A673 (cell line): ENCODE results near the gene PDE4DIP.
"Not testable (repeated sequence)": the region's sequence is repeated elsewhere in the genome, so short reads cannot be mapped to it uniquely, and the experiment has no call there.

Experiments
- EZH2 ChIP-seq: fragments of 200-600 bp; sonication (generic); IDR thresholded peaks from 2 replicates; pipeline ENCODE4 v1.6.1; 2017; ENCODE audit warnings: borderline replicate concordance, low read depth, mild to moderate bottlenecking, mixed read lengths, antibody characterized with exemption, low read length; ENCODE audit not compliant: poor library complexity, severe bottlenecking
- TF ChIP-seq, protein P1 (sequence below): fragments of 300-800, 200-600 bp; sonication (generic); conservative IDR thresholded peaks from 2 replicates; pipeline ENCODE4 v1.5.1; 2017; ENCODE audit warnings: low read depth, mild to moderate bottlenecking, antibody characterized with exemption, low read length, moderate library complexity, mixed read lengths

DNA sequence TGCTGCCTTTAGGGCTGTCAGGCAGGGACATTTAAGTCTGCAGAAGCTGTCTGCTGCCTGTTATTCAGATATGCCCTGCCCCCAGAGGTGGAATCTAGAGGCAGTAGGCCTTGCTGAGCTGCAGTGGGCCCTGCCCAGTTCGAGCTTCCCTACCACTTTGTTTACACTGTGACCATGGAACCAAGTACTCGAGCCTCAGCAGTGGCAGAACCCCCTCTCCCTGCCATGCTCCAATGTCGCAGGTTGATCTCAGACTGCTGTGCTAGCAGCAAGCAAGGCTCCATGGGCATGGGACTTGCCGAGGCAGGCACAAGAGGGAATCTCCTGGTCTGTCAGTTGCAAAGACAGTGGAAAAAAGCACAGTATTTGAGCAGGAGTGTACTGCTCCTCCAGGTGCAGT, 198.8 kb downstream of the PDE4DIP start:
- TF ChIP-seq, protein P1, sequence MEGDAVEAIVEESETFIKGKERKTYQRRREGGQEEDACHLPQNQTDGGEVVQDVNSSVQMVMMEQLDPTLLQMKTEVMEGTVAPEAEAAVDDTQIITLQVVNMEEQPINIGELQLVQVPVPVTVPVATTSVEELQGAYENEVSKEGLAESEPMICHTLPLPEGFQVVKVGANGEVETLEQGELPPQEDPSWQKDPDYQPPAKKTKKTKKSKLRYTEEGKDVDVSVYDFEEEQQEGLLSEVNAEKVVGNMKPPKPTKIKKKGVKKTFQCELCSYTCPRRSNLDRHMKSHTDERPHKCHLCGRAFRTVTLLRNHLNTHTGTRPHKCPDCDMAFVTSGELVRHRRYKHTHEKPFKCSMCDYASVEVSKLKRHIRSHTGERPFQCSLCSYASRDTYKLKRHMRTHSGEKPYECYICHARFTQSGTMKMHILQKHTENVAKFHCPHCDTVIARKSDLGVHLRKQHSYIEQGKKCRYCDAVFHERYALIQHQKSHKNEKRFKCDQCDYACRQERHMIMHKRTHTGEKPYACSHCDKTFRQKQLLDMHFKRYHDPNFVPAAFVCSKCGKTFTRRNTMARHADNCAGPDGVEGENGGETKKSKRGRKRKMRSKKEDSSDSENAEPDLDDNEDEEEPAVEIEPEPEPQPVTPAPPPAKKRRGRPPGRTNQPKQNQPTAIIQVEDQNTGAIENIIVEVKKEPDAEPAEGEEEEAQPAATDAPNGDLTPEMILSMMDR = not testable (repeated sequence)
- TF ChIP-seq EZH2 = not testable (repeated sequence)
